HG03066 (cell line): ENCODE measurements around the gene ATP6V0A1.
"Not testable (repeated sequence)": the region's sequence is repeated elsewhere in the genome, so short reads cannot be mapped to it uniquely, and the experiment has no call there.

Experiments used
- ATAC-seq: cut with Tn5 transposase; IDR thresholded peaks from one replicate; pipeline ENCODE4 v1.9.1; 2021; ENCODE audit warnings: low read depth; ENCODE audit not compliant: unreplicated experiment

The ATP6V0A1 gene

GRCh38 chr17:42537156-42537805 lies 78.6 kb downstream of the ATP6V0A1 start:
- no peak for ATAC-seq

- no peak for ATAC-seq
Measured at GRCh38 chr17:42537826-42538451, 79.3 kb downstream of the ATP6V0A1 start.

- ATAC-seq = no peak
Measured at GRCh38 chr17:42538482-42538881, 79.8 kb downstream of the ATP6V0A1 start.

GRCh38 chr17:42540558-42540957 lies 81.9 kb downstream of the ATP6V0A1 start:
- ATAC-seq = not testable (repeated sequence)

GRCh38 chr17:42541041-42541833 lies 82.6 kb downstream of the ATP6V0A1 start:
- ATAC-seq = no peak

GRCh38 chr17:42543190-42544079 lies 84.8 kb downstream of the ATP6V0A1 start:
- ATAC-seq = no peak

GRCh38 chr17:42544874-42545283 lies 86.2 kb downstream of the ATP6V0A1 start:
- no peak for ATAC-seq

GRCh38 chr17:42545755-42546505 lies 87.3 kb downstream of the ATP6V0A1 start:
- not testable (repeated sequence) for ATAC-seq

- ATAC-seq = no peak
Measured at GRCh38 chr17:42547001-42547461, 88.4 kb downstream of the ATP6V0A1 start.

GRCh38 chr17:42547698-42548069 lies 89.0 kb downstream of the ATP6V0A1 start:
- ATAC-seq = no peak

- ATAC-seq = no peak
Measured at GRCh38 chr17:42548070-42548837, 89.6 kb downstream of the ATP6V0A1 start.

- no peak for ATAC-seq
Measured at GRCh38 chr17:42548993-42549755, 90.5 kb downstream of the ATP6V0A1 start.

- ATAC-seq = not testable (repeated sequence)
Measured at GRCh38 chr17:42552736-42553135, 94.1 kb downstream of the ATP6V0A1 start, which contains the start of gene HSD17B1. Gene HSD17B1 (plus strand): TSS chr17:42552923. CDS start chr17:42552934, 11 bp downstream.

GRCh38 chr17:42553161-42553818 lies 94.6 kb downstream of the ATP6V0A1 start:
- ATAC-seq = no peak

- no peak for ATAC-seq
Measured at GRCh38 chr17:42553866-42554249, 95.2 kb downstream of the ATP6V0A1 start.

GRCh38 chr17:42554250-42555121 lies 95.8 kb downstream of the ATP6V0A1 start:
- ATAC-seq = peak; percentile 60

- ATAC-seq = no peak
Measured at GRCh38 chr17:42555122-42555622, 96.5 kb downstream of the ATP6V0A1 start.
